Neural cell (in vitro differentiated cells): Measurements from ENCODE around the gene ZBTB7C. TPM values are rescaled to one million over a fixed set of nuclear protein-coding genes. Genes with fewer than 3 reads are reported as not detected.

ENCODE experiments used
- H2AFZ ChIP-seq: fragments of 200-600, 300-800 bp; sonication (generic), shearing (Covaris generic); 2 replicates; pipeline ENCODE4 v1.6.0; 2014; ENCODE audit warnings: low read depth, mild to moderate bottlenecking, antibody characterized with exemption, low read length, moderate library complexity
- H3F3A ChIP-seq: fragments of 200-600 bp; shearing (Covaris generic); 2 replicates; pipeline ENCODE4 v1.6.1; 2016; ENCODE audit warnings: mild to moderate bottlenecking, moderate library complexity, mixed read lengths, antibody characterized with exemption, low read length; ENCODE audit not compliant: insufficient read depth, poor library complexity, severe bottlenecking
- H3K27ac ChIP-seq: fragments of 200-600, 300-800 bp; sonication (generic), shearing (Covaris generic); 2 replicates; pipeline ENCODE4 v1.5.1; 2014; ENCODE audit warnings: mild to moderate bottlenecking, low read length, moderate library complexity
- H3K27me3 ChIP-seq: fragments of 300-800, 200-600 bp; sonication (generic), shearing (Covaris generic); 2 replicates; pipeline ENCODE4 v1.6.0; 2014; ENCODE audit warnings: mild to moderate bottlenecking, low read depth, low read length, moderate library complexity; ENCODE audit not compliant: insufficient read depth
- H3K36me3 ChIP-seq: fragments of 300-800, 200-600 bp; sonication (generic), shearing (Covaris generic); 2 replicates; pipeline ENCODE4 v1.5.1; 2014; ENCODE audit warnings: mild to moderate bottlenecking, antibody characterized with exemption, low read length, moderate library complexity; ENCODE audit not compliant: insufficient read depth
- H3K4me2 ChIP-seq: fragments of 300-800, 200-600 bp; sonication (generic), shearing (Covaris generic); 2 replicates; pipeline ENCODE4 v1.6.0; 2014; ENCODE audit warnings: mild to moderate bottlenecking, low read length
- H3K4me3 ChIP-seq: fragments of 300-800, 200-600 bp; sonication (generic), shearing (Covaris generic); 2 replicates; pipeline ENCODE4 v1.5.1; 2014; ENCODE audit warnings: mild to moderate bottlenecking, low read length, moderate library complexity
- H3K79me2 ChIP-seq: fragments of 200-600 bp; shearing (Covaris generic); replicated peaks from 2 replicates; pipeline ENCODE4 v1.6.0; 2014; ENCODE audit warnings: mild to moderate bottlenecking, low read length, moderate library complexity; ENCODE audit not compliant: insufficient read depth
- H3K9ac ChIP-seq: fragments of 300-800, 200-600 bp; sonication (generic), shearing (Covaris generic); 2 replicates; pipeline ENCODE4 v1.6.1; 2016; ENCODE audit warnings: mild to moderate bottlenecking, low read length, mixed read lengths
- H3K9me2 ChIP-seq: fragments of 200-600 bp; shearing (Covaris generic); 2 replicates; pipeline ENCODE4 v1.6.1; 2016; ENCODE audit warnings: mild to moderate bottlenecking, low read length, mixed read lengths; ENCODE audit not compliant: insufficient read depth
- H3K9me3 ChIP-seq: fragments of 200-600, 300-800 bp; sonication (generic), shearing (Covaris generic); 2 replicates; pipeline ENCODE4 v1.6.1; 2016; ENCODE audit warnings: mild to moderate bottlenecking, mixed run types, low read length, moderate library complexity, mixed read lengths
- H4K20me1 ChIP-seq: fragments of 200-600 bp; shearing (Covaris generic); 2 replicates; pipeline ENCODE4 v1.6.1; 2016; ENCODE audit warnings: mild to moderate bottlenecking, mixed run types; ENCODE audit not compliant: insufficient read depth
- CTCF ChIP-seq: fragments of 450-650 bp; IDR thresholded peaks from 2 replicates; pipeline ENCODE4 v1.5.1; 2014; ENCODE audit warnings: antibody characterized with exemption, mild to moderate bottlenecking, moderate library complexity; ENCODE audit not compliant: poor library complexity, severe bottlenecking
- EP300 ChIP-seq: fragments of 450-650 bp; conservative IDR thresholded peaks from 2 replicates; pipeline ENCODE4 v1.6.1; 2014; ENCODE audit warnings: antibody characterized with exemption, mild to moderate bottlenecking, moderate library complexity; ENCODE audit not compliant: poor library complexity, severe bottlenecking
- EZH2 ChIP-seq: fragments of 200-600, 300-800 bp; shearing (Covaris generic), sonication (generic); IDR thresholded peaks from 2 replicates; pipeline ENCODE4 v1.6.1; 2014; ENCODE audit warnings: antibody characterized with exemption, low read length, borderline replicate concordance, mild to moderate bottlenecking; ENCODE audit not compliant: insufficient read depth, poor library complexity, severe bottlenecking
- MXI1 ChIP-seq: fragments of 450-650 bp; conservative IDR thresholded peaks from 2 replicates; pipeline ENCODE4 v1.6.1; 2014; ENCODE audit warnings: antibody characterized with exemption, mild to moderate bottlenecking; ENCODE audit not compliant: poor library complexity, severe bottlenecking
- POLR2AphosphoS5 ChIP-seq: IDR thresholded peaks from 2 replicates; pipeline ENCODE4 v1.6.1; 2012
- RAD21 ChIP-seq: fragments of 450-650 bp; conservative IDR thresholded peaks from 2 replicates; pipeline ENCODE4 v1.6.1; 2014; ENCODE audit warnings: antibody characterized with exemption, mild to moderate bottlenecking, moderate library complexity
- SMC3 ChIP-seq: fragments of 450-650 bp; conservative IDR thresholded peaks from 2 replicates; pipeline ENCODE4 v1.6.1; 2014; ENCODE audit warnings: antibody characterized with exemption, mild to moderate bottlenecking, moderate library complexity; ENCODE audit not compliant: poor library complexity
- TAF1 ChIP-seq: IDR thresholded peaks from 2 replicates; pipeline ENCODE4 v1.6.1; 2012; ENCODE audit warnings: low read depth
- polyA plus RNA-seq: library from polyadenylated mRNA; depleted of rRNA; stranded (reverse); fragments of >200 nt; gene quantifications from 2 replicates; pipeline ENCODE4 v1.2.3, GENCODE V29; 2014
- TF ChIP-seq, protein P1 (sequence below): IDR thresholded peaks from 2 replicates; pipeline ENCODE4 v1.6.1; 2012; ENCODE audit warnings: borderline replicate concordance

Gene ZBTB7C
- polyA plus RNA-seq, 1 donor from 2014 or later, result 2.4 TPM

DNA sequence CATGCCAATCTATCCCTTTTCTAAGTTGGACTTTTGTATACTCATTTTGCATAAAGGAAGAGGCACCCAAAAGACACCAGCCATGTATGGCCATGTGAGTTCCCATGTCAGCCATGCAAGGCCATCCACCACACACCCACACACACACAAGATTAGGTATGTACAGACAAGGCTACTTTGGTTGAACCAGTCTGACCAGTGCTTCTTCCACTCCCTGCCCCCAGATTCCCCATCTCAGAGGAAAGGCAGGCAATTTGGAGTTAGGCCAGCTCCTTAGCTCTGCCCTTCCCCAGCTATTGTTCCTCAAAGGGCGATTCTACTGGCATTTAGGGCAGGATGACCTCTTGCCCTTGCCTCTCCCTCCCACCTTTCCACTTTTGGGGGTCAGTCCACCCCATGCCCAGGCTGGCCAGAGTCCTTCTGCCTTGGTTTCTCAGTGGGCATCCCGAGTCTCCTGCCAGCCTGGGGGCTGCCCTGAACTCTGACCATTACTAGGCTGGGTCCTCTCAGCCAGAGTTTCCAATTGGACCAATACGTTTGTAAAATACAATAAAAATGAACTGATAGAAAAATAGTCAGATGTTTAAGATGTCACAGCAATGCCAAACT, 101.1 kb downstream of the ZBTB7C start:
- Histone ChIP-seq H3K27me3 (no peaks in the 10 kb centered on the region), H3K79me2 (no peaks in the 10 kb centered on the region), H3K4me2 (no peak overlapping the region), H3K9me2 (no peaks in the 10 kb centered on the region), H2AFZ (no peak overlapping the region), H3F3A (no peaks in the 10 kb centered on the region), H3K27ac (peak overlapping the region; percentile 58), H3K36me3 (no peaks in the 10 kb centered on the region), H4K20me1 (no peaks in the 10 kb centered on the region), H3K4me3 (no peak overlapping the region), H3K9me3 (no peaks in the 10 kb centered on the region), H3K9ac (no peak overlapping the region)
- TF ChIP-seq RAD21 (no peak), EZH2 (no peak), MXI1 (no peak), SMC3 (no peak), TAF1 (no peak), POLR2AphosphoS5 (no peak), CTCF (no peak), EP300 (no peak)
- TF ChIP-seq, protein P1, sequence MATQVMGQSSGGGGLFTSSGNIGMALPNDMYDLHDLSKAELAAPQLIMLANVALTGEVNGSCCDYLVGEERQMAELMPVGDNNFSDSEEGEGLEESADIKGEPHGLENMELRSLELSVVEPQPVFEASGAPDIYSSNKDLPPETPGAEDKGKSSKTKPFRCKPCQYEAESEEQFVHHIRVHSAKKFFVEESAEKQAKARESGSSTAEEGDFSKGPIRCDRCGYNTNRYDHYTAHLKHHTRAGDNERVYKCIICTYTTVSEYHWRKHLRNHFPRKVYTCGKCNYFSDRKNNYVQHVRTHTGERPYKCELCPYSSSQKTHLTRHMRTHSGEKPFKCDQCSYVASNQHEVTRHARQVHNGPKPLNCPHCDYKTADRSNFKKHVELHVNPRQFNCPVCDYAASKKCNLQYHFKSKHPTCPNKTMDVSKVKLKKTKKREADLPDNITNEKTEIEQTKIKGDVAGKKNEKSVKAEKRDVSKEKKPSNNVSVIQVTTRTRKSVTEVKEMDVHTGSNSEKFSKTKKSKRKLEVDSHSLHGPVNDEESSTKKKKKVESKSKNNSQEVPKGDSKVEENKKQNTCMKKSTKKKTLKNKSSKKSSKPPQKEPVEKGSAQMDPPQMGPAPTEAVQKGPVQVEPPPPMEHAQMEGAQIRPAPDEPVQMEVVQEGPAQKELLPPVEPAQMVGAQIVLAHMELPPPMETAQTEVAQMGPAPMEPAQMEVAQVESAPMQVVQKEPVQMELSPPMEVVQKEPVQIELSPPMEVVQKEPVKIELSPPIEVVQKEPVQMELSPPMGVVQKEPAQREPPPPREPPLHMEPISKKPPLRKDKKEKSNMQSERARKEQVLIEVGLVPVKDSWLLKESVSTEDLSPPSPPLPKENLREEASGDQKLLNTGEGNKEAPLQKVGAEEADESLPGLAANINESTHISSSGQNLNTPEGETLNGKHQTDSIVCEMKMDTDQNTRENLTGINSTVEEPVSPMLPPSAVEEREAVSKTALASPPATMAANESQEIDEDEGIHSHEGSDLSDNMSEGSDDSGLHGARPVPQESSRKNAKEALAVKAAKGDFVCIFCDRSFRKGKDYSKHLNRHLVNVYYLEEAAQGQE, result no peak

- Histone ChIP-seq H3K79me2 (no peaks in the 10 kb centered on the region), H3K27ac (no peak overlapping the region), H2AFZ (no peak overlapping the region), H3K36me3 (no peaks in the 10 kb centered on the region), H3K9ac (no peak overlapping the region), H3K4me3 (no peak overlapping the region), H3K27me3 (no peaks in the 10 kb centered on the region), H3F3A (no peaks in the 10 kb centered on the region), H4K20me1 (no peaks in the 10 kb centered on the region), H3K9me2 (no peaks in the 10 kb centered on the region), H3K9me3 (no peaks in the 10 kb centered on the region), H3K4me2 (no peak overlapping the region)
- TF ChIP-seq SMC3 (no peak), MXI1 (no peak), EP300 (no peak), TAF1 (no peak), EZH2 (no peak)
These were observed 102.3 kb downstream of the ZBTB7C start for GRCh38 chr18:48306838-48307237.
